Measurements from ENCODE around the gene GLT1D1. TPM values are rescaled to one million over a fixed set of nuclear protein-coding genes. Genes with fewer than 3 reads are reported as not detected.

The GLT1D1 gene
- total RNA-seq, 4 donors from 2014 or later: not detected

- Histone ChIP-seq H3K9me3 (no peaks in the 10 kb centered on the region), H3K4me1 (no peaks in the 10 kb centered on the region), H3K27ac (no peak overlapping the region), H3K4me3 (no peak overlapping the region), H3K27me3 (no peaks in the 10 kb centered on the region), H3K36me3 (no peaks in the 10 kb centered on the region)
- DNase-seq: no peak
- no peak for TF ChIP-seq CTCF (IDR thresholded peaks at IDR 0.05)
- no peak for TF ChIP-seq POLR2A (IDR thresholded peaks at IDR 0.05)
Measured at GRCh38 chr12:128977441-128977840, 124.2 kb downstream of the GLT1D1 start.

- no peaks in the 10 kb centered on the region for H3K27me3 ChIP-seq
- no peaks in the 10 kb centered on the region for H3K36me3 ChIP-seq
- no peak overlapping the region for H3K4me3 ChIP-seq
- TF ChIP-seq POLR2A (IDR thresholded peaks at IDR 0.05): no peak
- no peak for TF ChIP-seq CTCF (IDR thresholded peaks at IDR 0.05)
- H3K9me3 ChIP-seq: no peaks in the 10 kb centered on the region
- DNase-seq: no peak
- no peaks in the 10 kb centered on the region for H3K4me1 ChIP-seq
- no peak overlapping the region for H3K27ac ChIP-seq
Measured at GRCh38 chr12:128978067-128978466, 124.8 kb downstream of the GLT1D1 start.

- DNase-seq: no peak
- Histone ChIP-seq H3K27ac (no peak overlapping the region), H3K4me1 (no peaks in the 10 kb centered on the region), H3K9me3 (no peaks in the 10 kb centered on the region), H3K27me3 (no peaks in the 10 kb centered on the region), H3K36me3 (no peaks in the 10 kb centered on the region), H3K4me3 (no peak overlapping the region)
- TF ChIP-seq POLR2A (IDR thresholded peaks at IDR 0.05): no peak
- no peak for TF ChIP-seq CTCF (IDR thresholded peaks at IDR 0.05)
Measured at GRCh38 chr12:128980623-128981022, 127.3 kb downstream of the GLT1D1 start.

- no peak for TF ChIP-seq CTCF (IDR thresholded peaks at IDR 0.05)
- TF ChIP-seq POLR2A (IDR thresholded peaks at IDR 0.05): no peak
- H3K27me3 ChIP-seq: no peaks in the 10 kb centered on the region
- no peaks in the 10 kb centered on the region for H3K4me1 ChIP-seq
- no peaks in the 10 kb centered on the region for H3K9me3 ChIP-seq
- no peaks in the 10 kb centered on the region for H3K36me3 ChIP-seq
- H3K4me3 ChIP-seq: no peak overlapping the region
- H3K27ac ChIP-seq: no peak overlapping the region
- DNase-seq: no peak
Measured at GRCh38 chr12:128981971-128982533, 128.8 kb downstream of the GLT1D1 start.

GRCh38 chr12:128982933-128983332 is 129.7 kb downstream of the GLT1D1 start:
- Histone ChIP-seq H3K4me1 (no peaks in the 10 kb centered on the region), H3K4me3 (no peak overlapping the region), H3K27ac (no peak overlapping the region), H3K9me3 (no peaks in the 10 kb centered on the region), H3K27me3 (no peaks in the 10 kb centered on the region), H3K36me3 (no peaks in the 10 kb centered on the region)
- DNase-seq: no peak
- TF ChIP-seq POLR2A (IDR thresholded peaks at IDR 0.05): no peak
- no peak for TF ChIP-seq CTCF (IDR thresholded peaks at IDR 0.05)

GRCh38 chr12:128983371-128983770 is 130.1 kb downstream of the GLT1D1 start:
- TF ChIP-seq CTCF (IDR thresholded peaks at IDR 0.05) (no peak), POLR2A (IDR thresholded peaks at IDR 0.05) (no peak)
- no peaks in the 10 kb centered on the region for H3K27me3 ChIP-seq
- no peak overlapping the region for H3K4me3 ChIP-seq
- H3K4me1 ChIP-seq: no peaks in the 10 kb centered on the region
- DNase-seq: no peak
- H3K27ac ChIP-seq: no peak overlapping the region
- no peaks in the 10 kb centered on the region for H3K36me3 ChIP-seq
- H3K9me3 ChIP-seq: no peaks in the 10 kb centered on the region

Measured in Peyer's patch (tissue), 4 donors.